ENCODE measurements around the gene CDC42.

CDC42 gene

DNA sequence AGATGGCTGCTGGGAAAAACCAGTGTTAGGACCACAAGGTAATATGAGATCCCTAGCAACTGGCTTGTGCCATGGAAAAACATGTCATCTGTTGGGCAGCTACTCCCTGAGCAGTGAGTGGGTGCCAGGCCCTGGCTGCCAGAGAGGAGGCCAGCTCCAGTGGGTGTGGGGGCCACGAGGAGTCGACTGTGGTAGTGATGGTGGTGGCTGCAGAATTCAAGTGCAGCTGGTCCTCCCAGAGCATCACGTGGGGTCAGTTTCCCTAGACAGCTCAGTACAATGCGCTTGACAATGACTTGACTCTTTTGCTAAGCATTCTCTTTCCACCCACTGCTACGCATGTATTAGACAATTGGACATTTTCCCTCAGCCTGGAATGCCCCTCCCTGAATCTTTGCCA, 14.5 kb upstream of the CDC42 start:
- no peak for TF ChIP-seq EZH2phosphoT487 (IDR thresholded peaks at IDR 0.05; ENCODE audit: low read depth)
- TF ChIP-seq, protein P1, sequence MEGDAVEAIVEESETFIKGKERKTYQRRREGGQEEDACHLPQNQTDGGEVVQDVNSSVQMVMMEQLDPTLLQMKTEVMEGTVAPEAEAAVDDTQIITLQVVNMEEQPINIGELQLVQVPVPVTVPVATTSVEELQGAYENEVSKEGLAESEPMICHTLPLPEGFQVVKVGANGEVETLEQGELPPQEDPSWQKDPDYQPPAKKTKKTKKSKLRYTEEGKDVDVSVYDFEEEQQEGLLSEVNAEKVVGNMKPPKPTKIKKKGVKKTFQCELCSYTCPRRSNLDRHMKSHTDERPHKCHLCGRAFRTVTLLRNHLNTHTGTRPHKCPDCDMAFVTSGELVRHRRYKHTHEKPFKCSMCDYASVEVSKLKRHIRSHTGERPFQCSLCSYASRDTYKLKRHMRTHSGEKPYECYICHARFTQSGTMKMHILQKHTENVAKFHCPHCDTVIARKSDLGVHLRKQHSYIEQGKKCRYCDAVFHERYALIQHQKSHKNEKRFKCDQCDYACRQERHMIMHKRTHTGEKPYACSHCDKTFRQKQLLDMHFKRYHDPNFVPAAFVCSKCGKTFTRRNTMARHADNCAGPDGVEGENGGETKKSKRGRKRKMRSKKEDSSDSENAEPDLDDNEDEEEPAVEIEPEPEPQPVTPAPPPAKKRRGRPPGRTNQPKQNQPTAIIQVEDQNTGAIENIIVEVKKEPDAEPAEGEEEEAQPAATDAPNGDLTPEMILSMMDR (IDR thresholded peaks at IDR 0.05; ENCODE audit: low read depth, low read length) = no peak
- H2AFZ ChIP-seq (ENCODE audit: low read depth, low read length) = peak overlapping the region; percentile 92; the same call in 1 of the 2 replicates

DNA sequence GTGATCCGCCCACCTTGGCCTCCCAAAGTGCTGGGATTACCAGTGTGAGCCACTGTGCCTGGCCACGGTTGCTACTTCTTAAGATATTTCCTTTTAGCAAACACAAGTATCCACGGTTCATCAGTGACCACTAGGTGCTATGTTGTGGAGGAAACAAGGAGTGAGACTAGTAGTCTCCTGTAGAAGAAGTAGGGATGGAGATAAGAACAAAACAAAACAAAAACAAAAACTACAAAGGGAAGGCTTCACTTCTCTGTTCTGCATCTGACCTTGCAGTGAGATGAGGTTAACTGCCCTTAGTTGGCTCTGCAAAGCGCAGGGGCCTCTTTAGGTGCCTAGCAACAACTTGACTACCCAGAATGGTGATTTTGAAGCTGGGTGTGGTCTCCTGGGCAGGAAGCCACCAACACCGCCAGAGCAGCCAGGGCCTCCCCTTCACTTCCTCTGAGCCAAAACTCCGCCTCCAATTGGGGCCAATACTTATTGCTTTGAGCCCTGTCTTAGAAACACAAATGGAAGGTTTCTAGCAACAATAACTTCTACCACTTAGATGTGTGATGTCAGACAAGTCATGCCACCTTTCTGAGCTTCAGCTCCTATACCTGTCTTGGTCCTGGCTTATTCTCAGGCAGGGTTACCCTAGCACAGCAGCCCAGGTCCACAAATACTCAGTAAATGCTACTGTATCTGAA, 12.8 kb upstream of the CDC42 start:
- Histone ChIP-seq H3K79me2 (ENCODE audit: low read length) (no peaks in the 10 kb centered on the region), H3K9me3 (ENCODE audit: insufficient read depth, low read length) (no peaks in the 10 kb centered on the region), H3K4me2 (ENCODE audit: low read length) (peak overlapping the region; percentile 75), H3K9ac (ENCODE audit: low read length) (peak overlapping the region; percentile 51), H3K27me3 (ENCODE audit: low read depth, low read length) (no peaks in the 10 kb centered on the region), H3K27ac (ENCODE audit: low read length) (peak overlapping the region; percentile 72), H3K4me1 (ENCODE audit: low read length) (peaks cover 32% of the 10 kb centered on the region), H3K4me3 (ENCODE audit: low read length) (peak overlapping the region; percentile 36), H3K36me3 (replicated peaks; ENCODE audit: low read depth, low read length) (no peaks in the 10 kb centered on the region), H2AFZ (ENCODE audit: low read depth, low read length) (peak overlapping the region; percentile 92), H4K20me1 (ENCODE audit: insufficient read depth, low read length) (no peaks in the 10 kb centered on the region)
- TF ChIP-seq EZH2phosphoT487 (IDR thresholded peaks at IDR 0.05; ENCODE audit: low read depth) = no peak
- TF ChIP-seq, protein P1 (IDR thresholded peaks at IDR 0.05; ENCODE audit: low read depth, low read length) = no peak

More for the DNA sequence above, 14.5 kb upstream of the CDC42 start:
- Histone ChIP-seq H3K9me3 (ENCODE audit: insufficient read depth, low read length) (no peaks in the 10 kb centered on the region), H3K4me1 (ENCODE audit: low read length) (peaks cover 30% of the 10 kb centered on the region), H4K20me1 (ENCODE audit: insufficient read depth, low read length) (no peaks in the 10 kb centered on the region), H3K27me3 (ENCODE audit: low read depth, low read length) (no peaks in the 10 kb centered on the region), H3K79me2 (ENCODE audit: low read length) (no peaks in the 10 kb centered on the region), H3K36me3 (replicated peaks; ENCODE audit: low read depth, low read length) (no peaks in the 10 kb centered on the region), H3K4me3 (ENCODE audit: low read length) (no peak overlapping the region), H3K9ac (ENCODE audit: low read length) (no peak overlapping the region), H3K27ac (ENCODE audit: low read length) (no peak overlapping the region), H3K4me2 (ENCODE audit: low read length) (peak overlapping the region; percentile 24; the same call in 1 of the 2 replicates)

DNA sequence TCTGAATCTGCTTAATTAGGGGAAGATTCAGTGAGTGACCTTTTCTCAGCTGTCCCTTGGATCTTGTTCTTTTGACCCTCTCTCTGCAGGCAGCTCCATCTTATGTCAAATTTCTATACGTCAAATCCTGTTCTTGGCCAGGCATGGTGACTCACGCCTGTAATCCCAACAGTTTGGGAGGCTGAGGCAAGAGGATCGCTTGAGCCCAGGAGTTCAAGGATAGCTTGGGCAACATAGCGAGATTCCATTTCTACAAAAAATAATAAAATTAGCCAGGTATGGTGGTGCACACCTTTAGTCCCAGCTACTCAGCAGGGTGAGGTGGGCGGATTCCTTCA, 12.3 kb upstream of the CDC42 start:
- no peaks in the 10 kb centered on the region for H3K79me2 ChIP-seq (ENCODE audit: low read length)
- H4K20me1 ChIP-seq (ENCODE audit: insufficient read depth, low read length) = no peaks in the 10 kb centered on the region
- no peaks in the 10 kb centered on the region for H3K36me3 ChIP-seq (replicated peaks; ENCODE audit: low read depth, low read length)
- peak overlapping the region; percentile 92 for H2AFZ ChIP-seq (ENCODE audit: low read depth, low read length)
- peaks cover 32% of the 10 kb centered on the region for H3K4me1 ChIP-seq (ENCODE audit: low read length)
- peak overlapping the region; percentile 51 for H3K9ac ChIP-seq (ENCODE audit: low read length)
- peak overlapping the region; percentile 36 for H3K4me3 ChIP-seq (ENCODE audit: low read length)
- no peak for TF ChIP-seq EZH2phosphoT487 (IDR thresholded peaks at IDR 0.05; ENCODE audit: low read depth)
- TF ChIP-seq, protein P1 (IDR thresholded peaks at IDR 0.05; ENCODE audit: low read depth, low read length) = no peak
- no peaks in the 10 kb centered on the region for H3K9me3 ChIP-seq (ENCODE audit: insufficient read depth, low read length)
- H3K4me2 ChIP-seq (ENCODE audit: low read length) = peak overlapping the region; percentile 75
- no peaks in the 10 kb centered on the region for H3K27me3 ChIP-seq (ENCODE audit: low read depth, low read length)
- H3K27ac ChIP-seq (ENCODE audit: low read length) = peak overlapping the region; percentile 72

DNA sequence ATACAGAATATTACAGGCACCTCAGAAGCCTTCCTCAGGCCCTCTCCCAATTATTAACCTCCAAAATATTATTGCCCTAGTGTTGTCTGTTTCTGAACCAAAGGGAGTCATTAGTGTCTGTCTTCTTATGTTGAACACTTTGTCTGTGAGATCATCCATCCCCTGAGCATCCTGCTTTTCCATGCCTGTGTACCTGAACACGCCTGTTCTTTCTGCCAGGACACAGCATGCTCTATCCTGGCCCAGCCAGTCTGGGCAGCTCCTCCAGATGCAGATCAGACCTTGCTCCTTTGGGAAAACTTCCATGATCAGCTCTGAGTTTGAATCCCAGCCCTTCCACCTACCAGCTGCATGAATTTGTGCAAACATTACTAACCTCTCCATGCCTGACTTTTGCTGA, 11.0 kb upstream of the CDC42 start:
- no peaks in the 10 kb centered on the region for H3K27me3 ChIP-seq (ENCODE audit: low read depth, low read length)
- no peaks in the 10 kb centered on the region for H3K36me3 ChIP-seq (replicated peaks; ENCODE audit: low read depth, low read length)
- no peaks in the 10 kb centered on the region for H3K9me3 ChIP-seq (ENCODE audit: insufficient read depth, low read length)
- H3K4me2 ChIP-seq (ENCODE audit: low read length) = no peak overlapping the region
- H4K20me1 ChIP-seq (ENCODE audit: insufficient read depth, low read length) = no peaks in the 10 kb centered on the region
- TF ChIP-seq, protein P1 (IDR thresholded peaks at IDR 0.05; ENCODE audit: low read depth, low read length) = no peak
- no peak for TF ChIP-seq EZH2phosphoT487 (IDR thresholded peaks at IDR 0.05; ENCODE audit: low read depth)
- H3K9ac ChIP-seq (ENCODE audit: low read length) = no peak overlapping the region
- no peak overlapping the region for H3K4me3 ChIP-seq (ENCODE audit: low read length)
- no peak overlapping the region for H3K27ac ChIP-seq (ENCODE audit: low read length)
- H2AFZ ChIP-seq (ENCODE audit: low read depth, low read length) = no peak overlapping the region
- H3K79me2 ChIP-seq (ENCODE audit: low read length) = no peaks in the 10 kb centered on the region
- H3K4me1 ChIP-seq (ENCODE audit: low read length) = peaks cover 32% of the 10 kb centered on the region

Measured in OCI-LY3 (cell line).